ENCODE results near the gene POP7.

The POP7 gene

GRCh38 chr7:100679927-100680575, 25.9 kb upstream of the POP7 start:
- no peak for TF ChIP-seq RAD21 (IDR thresholded peaks at IDR 0.05; ENCODE audit: low read depth)
- TF ChIP-seq CREB1 (IDR thresholded peaks at IDR 0.05; ENCODE audit: low read depth) = no peak
- TF ChIP-seq TCF12 (IDR thresholded peaks at IDR 0.05; ENCODE audit: low read depth) = no peak
- TF ChIP-seq EGR1 (IDR thresholded peaks at IDR 0.05) = no peak
- no peak for TF ChIP-seq REST (IDR thresholded peaks at IDR 0.05; ENCODE audit: low read depth)
- TF ChIP-seq FOXM1 (IDR thresholded peaks at IDR 0.05; ENCODE audit: borderline replicate concordance, low read depth) = no peak

DNA sequence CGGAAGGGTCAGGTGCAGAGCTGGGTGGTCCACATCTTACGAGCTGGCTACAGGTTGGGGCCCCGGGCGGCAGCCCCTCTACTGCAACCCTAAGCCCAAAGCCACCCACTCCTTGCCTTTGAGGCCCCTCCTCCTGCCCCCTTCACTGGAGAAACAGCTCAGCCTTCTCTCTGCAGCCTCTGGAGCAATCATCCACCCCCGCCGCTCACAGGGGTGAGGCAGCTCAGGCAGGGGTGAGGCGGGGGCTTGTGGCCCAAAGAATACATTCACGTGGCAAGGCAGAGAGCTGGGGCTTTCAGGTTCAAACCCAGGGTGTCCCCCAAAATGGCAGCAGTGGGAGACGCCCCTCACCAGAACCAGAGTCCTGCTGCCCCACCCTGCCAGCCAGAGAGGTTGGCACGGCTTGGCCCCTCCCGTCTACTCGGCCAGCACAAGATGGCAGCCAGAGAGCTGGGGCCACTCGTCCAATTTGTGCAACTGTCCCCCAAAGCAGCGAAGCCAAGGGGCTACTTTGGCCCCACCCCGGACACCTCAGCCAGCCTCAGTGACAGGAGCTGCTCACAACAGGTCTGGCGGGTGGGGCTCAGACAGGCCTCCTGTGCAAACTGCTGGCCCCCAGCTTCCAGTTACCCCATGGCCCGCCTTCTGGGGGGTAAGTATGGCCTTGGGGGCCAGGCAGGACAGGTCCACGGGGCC, 25.2 kb upstream of the POP7 start:
- TF ChIP-seq TAF1 (IDR thresholded peaks at IDR 0.05; ENCODE audit: low read depth) = no peak
- TF ChIP-seq, protein P1, sequence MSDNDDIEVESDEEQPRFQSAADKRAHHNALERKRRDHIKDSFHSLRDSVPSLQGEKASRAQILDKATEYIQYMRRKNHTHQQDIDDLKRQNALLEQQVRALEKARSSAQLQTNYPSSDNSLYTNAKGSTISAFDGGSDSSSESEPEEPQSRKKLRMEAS (IDR thresholded peaks at IDR 0.05) = no peak
- no peak for TF ChIP-seq EGR1 (IDR thresholded peaks at IDR 0.05)
- TF ChIP-seq REST (IDR thresholded peaks at IDR 0.05; ENCODE audit: low read depth) = no peak
- TF ChIP-seq YY1 (IDR thresholded peaks at IDR 0.05; ENCODE audit: low read depth) = no peak
- TF ChIP-seq TEAD4 (IDR thresholded peaks at IDR 0.05) = no peak
- TF ChIP-seq CEBPB (IDR thresholded peaks at IDR 0.05) = no peak
- TF ChIP-seq TCF12 (IDR thresholded peaks at IDR 0.05; ENCODE audit: low read depth) = no peak
- no peak for TF ChIP-seq ZBTB7A (IDR thresholded peaks at IDR 0.05; ENCODE audit: low read depth)
- no peak for TF ChIP-seq NFIC (IDR thresholded peaks at IDR 0.05)
- TF ChIP-seq USF1 (IDR thresholded peaks at IDR 0.05) = no peak
- no peak for TF ChIP-seq RAD21 (IDR thresholded peaks at IDR 0.05; ENCODE audit: low read depth)
- TF ChIP-seq FOXM1 (IDR thresholded peaks at IDR 0.05; ENCODE audit: borderline replicate concordance, low read depth) = no peak
- no peak for TF ChIP-seq EP300 (IDR thresholded peaks at IDR 0.05; ENCODE audit: borderline replicate concordance)
- no peak for TF ChIP-seq CREB1 (IDR thresholded peaks at IDR 0.05; ENCODE audit: low read depth)

GRCh38 chr7:100681491-100682227, 24.3 kb upstream of the POP7 start:
- TF ChIP-seq YY1 (IDR thresholded peaks at IDR 0.05; ENCODE audit: low read depth) = no peak
- no peak for TF ChIP-seq TAF1 (IDR thresholded peaks at IDR 0.05; ENCODE audit: low read depth)
- TF ChIP-seq, protein P1 (IDR thresholded peaks at IDR 0.05) = no peak
- TF ChIP-seq TCF12 (IDR thresholded peaks at IDR 0.05; ENCODE audit: low read depth) = no peak
- no peak for TF ChIP-seq NFIC (IDR thresholded peaks at IDR 0.05)
- TF ChIP-seq EP300 (IDR thresholded peaks at IDR 0.05; ENCODE audit: borderline replicate concordance) = no peak
- no peak for TF ChIP-seq RAD21 (IDR thresholded peaks at IDR 0.05; ENCODE audit: low read depth)
- no peak for TF ChIP-seq ZBTB7A (IDR thresholded peaks at IDR 0.05; ENCODE audit: low read depth)
- no peak for TF ChIP-seq FOXM1 (IDR thresholded peaks at IDR 0.05; ENCODE audit: borderline replicate concordance, low read depth)

- no peak for TF ChIP-seq EP300 (IDR thresholded peaks at IDR 0.05; ENCODE audit: borderline replicate concordance)
- no peak for TF ChIP-seq TEAD4 (IDR thresholded peaks at IDR 0.05)
- no peak for TF ChIP-seq YY1 (IDR thresholded peaks at IDR 0.05; ENCODE audit: low read depth)
- TF ChIP-seq ZBTB7A (IDR thresholded peaks at IDR 0.05; ENCODE audit: low read depth) = no peak
- TF ChIP-seq TCF12 (IDR thresholded peaks at IDR 0.05; ENCODE audit: low read depth) = no peak
- no peak for TF ChIP-seq TAF1 (IDR thresholded peaks at IDR 0.05; ENCODE audit: low read depth)
- TF ChIP-seq, protein P1 (IDR thresholded peaks at IDR 0.05) = no peak
- TF ChIP-seq REST (IDR thresholded peaks at IDR 0.05; ENCODE audit: low read depth) = no peak
- no peak for TF ChIP-seq EGR1 (IDR thresholded peaks at IDR 0.05)
- TF ChIP-seq CREB1 (IDR thresholded peaks at IDR 0.05; ENCODE audit: low read depth) = no peak
- no peak for TF ChIP-seq RAD21 (IDR thresholded peaks at IDR 0.05; ENCODE audit: low read depth)
- TF ChIP-seq CEBPB (IDR thresholded peaks at IDR 0.05) = no peak
- no peak for TF ChIP-seq FOXM1 (IDR thresholded peaks at IDR 0.05; ENCODE audit: borderline replicate concordance, low read depth)
- TF ChIP-seq NFIC (IDR thresholded peaks at IDR 0.05) = no peak
These were observed 23.6 kb upstream of the POP7 start for GRCh38 chr7:100682228-100682741.
